Nephron (organoid): ENCODE data around the gene COL1A1.
A peak's percentile ranks its signal among the peaks of the same experiment; 100 is the strongest.

Experiments
- H3K27ac Mint-ChIP-seq, 3 experiments: 2 replicates each; pipeline ENCODE4 v1.8.0; 2020; ENCODE audit warnings: mixed read lengths in 3 of 3, mild to moderate bottlenecking in 2 of 3, moderate library complexity in 1 of 3
- H3K27me3 Mint-ChIP-seq: 2 replicates; pipeline ENCODE4 v1.8.0; 2021; ENCODE audit warnings: low read depth, mild to moderate bottlenecking, moderate library complexity, mixed read lengths
- H3K36me3 Mint-ChIP-seq: 2 replicates; pipeline ENCODE4 v1.8.0; 2020; ENCODE audit warnings: low read depth, mixed read lengths
- H3K4me1 Mint-ChIP-seq: 2 replicates; pipeline ENCODE4 v1.8.0; 2020; ENCODE audit warnings: mixed read lengths
- H3K4me3 Mint-ChIP-seq, 3 experiments: 2 replicates each; pipeline ENCODE4 v1.8.0; 2020; ENCODE audit warnings: mild to moderate bottlenecking in 3 of 3, mixed read lengths in 3 of 3, moderate library complexity in 2 of 3
- H3K9me3 Mint-ChIP-seq: 2 replicates; pipeline ENCODE4 v1.8.0; 2020; ENCODE audit warnings: mixed read lengths
- CTCF ChIP-seq, 3 experiments: fragments of 200-600 bp; sonication (generic); IDR thresholded peaks; one replicate each; pipeline ENCODE4 v1.5.0; 2021; ENCODE audit warnings: antibody characterized with exemption in 3 of 3; ENCODE audit not compliant: unreplicated experiment in 3 of 3

The COL1A1 gene

GRCh38 chr17:50187751-50188530, 13.5 kb downstream of the COL1A1 start:
- Mint-ChIP-seq H3K4me3 (peak overlapping the region in 1 of 3 experiments; percentile 21), H3K27ac (peak overlapping the region; percentile 82 to 98 (median 86)), H3K9me3 (no peaks in the 10 kb centered on the region), H3K27me3 (peaks cover 7% of the 10 kb centered on the region), H3K36me3 (peaks cover 36% of the 10 kb centered on the region), H3K4me1 (peaks cover 63% of the 10 kb centered on the region)
- TF ChIP-seq CTCF (IDR thresholded peaks at IDR 0.05; ENCODE audit: unreplicated experiment in 3 of 3), result no peak

GRCh38 chr17:50187394-50187725, 14.1 kb downstream of the COL1A1 start:
- no peaks in the 10 kb centered on the region for H3K9me3 Mint-ChIP-seq
- peaks cover 11% of the 10 kb centered on the region for H3K27me3 Mint-ChIP-seq

GRCh38 chr17:50186661-50187393, 14.6 kb downstream of the COL1A1 start:
- H3K4me3 Mint-ChIP-seq, result peak overlapping the region in 2 of 3 experiments; percentile 57 to 68
- TF ChIP-seq CTCF (IDR thresholded peaks at IDR 0.05; ENCODE audit: unreplicated experiment in 3 of 3), result no peak
- H3K36me3 Mint-ChIP-seq, result peaks cover 38% of the 10 kb centered on the region
- no peaks in the 10 kb centered on the region for H3K9me3 Mint-ChIP-seq
- peaks cover 10% of the 10 kb centered on the region for H3K27me3 Mint-ChIP-seq
- H3K4me1 Mint-ChIP-seq, result peaks cover 65% of the 10 kb centered on the region
- peak overlapping the region; percentile 82 to 98 (median 86) for H3K27ac Mint-ChIP-seq

More at GRCh38 chr17:50187394-50187725, 14.1 kb downstream of the COL1A1 start:
- no peak for TF ChIP-seq CTCF (IDR thresholded peaks at IDR 0.05; ENCODE audit: unreplicated experiment in 3 of 3)
- H3K4me3 Mint-ChIP-seq, result peak overlapping the region in 2 of 3 experiments; percentile 57 to 68
- H3K27ac Mint-ChIP-seq, result peak overlapping the region; percentile 82 to 98 (median 86)
- peaks cover 67% of the 10 kb centered on the region for H3K4me1 Mint-ChIP-seq
- peaks cover 39% of the 10 kb centered on the region for H3K36me3 Mint-ChIP-seq

GRCh38 chr17:50185631-50186471, 15.6 kb downstream of the COL1A1 start:
- H3K4me1 Mint-ChIP-seq, result peaks cover 68% of the 10 kb centered on the region

More at GRCh38 chr17:50185631-50186471, 15.6 kb downstream of the COL1A1 start:
- peaks cover 35% of the 10 kb centered on the region for H3K36me3 Mint-ChIP-seq
- peak overlapping the region in 1 of 3 experiments; percentile 45 for H3K4me3 Mint-ChIP-seq
- H3K27ac Mint-ChIP-seq, result peak overlapping the region; percentile 65 to 98 (median 86)
- H3K27me3 Mint-ChIP-seq, result peaks cover 11% of the 10 kb centered on the region
- H3K9me3 Mint-ChIP-seq, result no peaks in the 10 kb centered on the region
- TF ChIP-seq CTCF (IDR thresholded peaks at IDR 0.05; ENCODE audit: unreplicated experiment in 3 of 3), result no peak
